Measurements from ENCODE around the gene MEF2D.

GRCh38 chr1:156503698-156504437, 3.3 kb upstream of the MEF2D start:
- TF ChIP-seq CTCF (IDR thresholded peaks at IDR 0.05) (no peak), POLR2A (IDR thresholded peaks at IDR 0.05) (no peak), EP300 (IDR thresholded peaks at IDR 0.05) (no peak)
